H1 (cell line): ENCODE measurements around the gene FNDC3A. TPM values are rescaled to one million over a fixed set of nuclear protein-coding genes. Genes with fewer than 3 reads are reported as not detected.
"Not testable (repeated sequence)": the region's sequence is repeated elsewhere in the genome, so short reads cannot be mapped to it uniquely, and the experiment has no call there.

Experiments
- CTCF ChIA-PET: fragments of 300-600 bp; sonication (Branson Sonifier 250); formaldehyde crosslinking; loops from one replicate; lab custom pipeline; 2021; ENCODE audit not compliant: partially characterized antibody; lab: Charles Lee
- POLR2A ChIA-PET: fragments of 300-600 bp; sonication (Branson Sonifier 250); formaldehyde crosslinking; loops from one replicate; lab custom pipeline; 2021; ENCODE audit warnings: inconsistent platforms; ENCODE audit not compliant: partially characterized antibody; lab: Charles Lee
- DNase-seq, 2 experiments: peaks; one replicate each; pipeline versions ENCODE4 v3.0.0 to v3.0.0-alpha.2; 2010 to 2022; ENCODE audit warnings: low spot score in 2 of 2, low read depth in 1 of 2, mixed read lengths in 1 of 2
- FAIRE-seq: peaks from 2 replicates; lab custom pipeline; 2011; peaks lifted over from hg19 to GRCh38; lab: Jason Lieb, UNC
- H2AFZ ChIP-seq: 2 replicates; pipeline ENCODE4 v1.8.1; 2012; ENCODE audit warnings: low read length, inconsistent platforms
- H2AK5ac ChIP-seq: 2 replicates; pipeline ENCODE4 v1.6.1; 2013; ENCODE audit warnings: low read depth, low read length
- H2BK120ac ChIP-seq: replicated peaks from 2 replicates; pipeline ENCODE3; 2013; ENCODE audit warnings: low read depth, low read length, inconsistent platforms
- H2BK12ac ChIP-seq: 2 replicates; pipeline ENCODE4 v1.6.1; 2013; ENCODE audit warnings: low read depth, low read length
- H2BK15ac ChIP-seq: 2 replicates; pipeline ENCODE4 v1.6.1; 2013; ENCODE audit warnings: low read length
- H2BK20ac ChIP-seq: 2 replicates; pipeline ENCODE4 v1.6.1; 2013; ENCODE audit warnings: low read length
- H2BK5ac ChIP-seq: 2 replicates; pipeline ENCODE4 v1.6.1; 2013; ENCODE audit warnings: low read depth, low read length
- H3K14ac ChIP-seq: 2 replicates; pipeline ENCODE4 v1.6.1; 2013; ENCODE audit warnings: inconsistent platforms; ENCODE audit not compliant: insufficient read length
- H3K18ac ChIP-seq: 2 replicates; pipeline ENCODE4 v1.6.1; 2013; ENCODE audit warnings: low read length; ENCODE audit errors: extremely low read depth
- H3K23ac ChIP-seq: 2 replicates; pipeline ENCODE4 v1.6.1; 2013; ENCODE audit warnings: inconsistent platforms; ENCODE audit not compliant: insufficient read length
- H3K23me2 ChIP-seq: 2 replicates; pipeline ENCODE4 v1.6.1; 2013; ENCODE audit warnings: low read depth, low read length
- H3K27ac ChIP-seq: 2 replicates; pipeline ENCODE4 v1.6.1; 2011; ENCODE audit warnings: low read depth, low read length, inconsistent platforms
- H3K27me3 ChIP-seq, 4 experiments: replicated peaks in 1 of 4; 1 replicate in 1 of 4; 2 replicates in 3 of 4; pipeline versions ENCODE4 v1.6.1 to v1.8.1; 2011 to 2013; ENCODE audit warnings: low read length in 3 of 4, mild to moderate bottlenecking in 3 of 4, inconsistent platforms in 2 of 4, mixed read lengths in 2 of 4, moderate library complexity in 1 of 4; ENCODE audit not compliant: control insufficient read depth in 3 of 4, insufficient read depth in 3 of 4; ENCODE audit errors: extremely low read depth in 1 of 4
- H3K36me3 ChIP-seq, 4 experiments: 2 replicates each; pipeline versions ENCODE4 v1.6.1 to v1.8.1; 2011 to 2013; ENCODE audit warnings: mild to moderate bottlenecking in 4 of 4, low read length in 3 of 4, moderate library complexity in 2 of 4, control low read depth in 1 of 4, inconsistent platforms in 1 of 4; ENCODE audit not compliant: insufficient read depth in 4 of 4, control insufficient read depth in 2 of 4
- H3K4ac ChIP-seq: replicated peaks from 2 replicates; pipeline ENCODE3; 2013; ENCODE audit warnings: low read length, low read depth, mixed read lengths, inconsistent platforms; ENCODE audit not compliant: insufficient read length
- H3K4me1 ChIP-seq, 4 experiments: replicated peaks in 1 of 4; 1 replicate in 1 of 4; 2 replicates in 3 of 4; pipeline versions ENCODE4 v1.6.1 to v1.8.1; 2011 to 2013; ENCODE audit warnings: low read length in 3 of 4, inconsistent platforms in 2 of 4, mixed read lengths in 1 of 4; ENCODE audit not compliant: insufficient read depth in 4 of 4, control insufficient read depth in 3 of 4
- H3K4me2 ChIP-seq, 2 experiments: 2 replicates each; pipeline versions ENCODE4 v1.6.1 to v1.8.1; 2011 to 2013; ENCODE audit warnings: low read depth in 2 of 2, low read length in 2 of 2, control low read depth in 1 of 2, inconsistent platforms in 1 of 2, mild to moderate bottlenecking in 1 of 2; ENCODE audit not compliant: insufficient read depth in 1 of 2
- H3K4me3 ChIP-seq, 4 experiments: fragments of 200-600, 300-600 bp in 1 of 4; sonication (generic), shearing (Covaris generic), sonication (Bioruptor Twin) in 1 of 4; 2 replicates each; pipeline versions ENCODE4 v1.5.1 to v1.8.1; 2011 to 2016; ENCODE audit warnings: low read length in 4 of 4, low read depth in 3 of 4, control low read depth in 2 of 4, inconsistent platforms in 2 of 4, mild to moderate bottlenecking in 2 of 4, mixed read lengths in 1 of 4, moderate library complexity in 1 of 4; ENCODE audit not compliant: insufficient read depth in 2 of 4; ENCODE audit errors: extremely low read depth in 1 of 4
- H3K56ac ChIP-seq: replicated peaks from 2 replicates; pipeline ENCODE3; 2013; ENCODE audit warnings: low read depth, mild to moderate bottlenecking, mixed read lengths, low read length, inconsistent platforms; ENCODE audit not compliant: insufficient read length
- H3K79me1 ChIP-seq: 2 replicates; pipeline ENCODE4 v1.6.1; 2013; ENCODE audit warnings: low read depth, low read length, control low read depth
- H3K79me2 ChIP-seq, 2 experiments: 2 replicates each; pipeline versions ENCODE4 v1.6.1 to v1.8.1; 2012 to 2013; ENCODE audit warnings: low read length in 2 of 2, mild to moderate bottlenecking in 2 of 2, inconsistent platforms in 1 of 2; ENCODE audit not compliant: insufficient read depth in 2 of 2, control insufficient read depth in 1 of 2
- H3K9ac ChIP-seq, 4 experiments: replicated peaks in 1 of 4; 1 replicate in 1 of 4; 2 replicates in 3 of 4; pipeline versions ENCODE4 v1.6.1 to v1.8.1; 2011 to 2013; ENCODE audit warnings: low read depth in 3 of 4, low read length in 3 of 4, control low read depth in 2 of 4, mild to moderate bottlenecking in 2 of 4, moderate library complexity in 2 of 4, inconsistent platforms in 1 of 4; ENCODE audit errors: extremely low read depth in 1 of 4
- H3K9me3 ChIP-seq, 2 experiments: 2 replicates each; pipeline versions ENCODE4 v1.6.1 to v1.8.1; 2012 to 2013; ENCODE audit warnings: mild to moderate bottlenecking in 2 of 2, moderate library complexity in 2 of 2, control low read depth in 1 of 2, inconsistent platforms in 1 of 2, low read depth in 1 of 2, low read length in 1 of 2, mixed read lengths in 1 of 2; ENCODE audit not compliant: insufficient read depth in 2 of 2
- H4K20me1 ChIP-seq, 2 experiments: replicated peaks in 1 of 2; 2 replicates each; pipeline versions ENCODE3 to v1.8.1; 2011 to 2013; ENCODE audit warnings: inconsistent platforms in 2 of 2, low read length in 2 of 2, mild to moderate bottlenecking in 1 of 2; ENCODE audit not compliant: insufficient read depth in 2 of 2, control insufficient read depth in 1 of 2
- H4K5ac ChIP-seq: 2 replicates; pipeline ENCODE4 v1.6.1; 2013; ENCODE audit warnings: low read length, low read depth, mixed read lengths, inconsistent platforms; ENCODE audit not compliant: insufficient read length
- H4K8ac ChIP-seq: 2 replicates; pipeline ENCODE4 v1.8.0; 2013; ENCODE audit warnings: mild to moderate bottlenecking, moderate library complexity, low read length, inconsistent platforms; ENCODE audit not compliant: insufficient read depth; ENCODE audit errors: extremely low read depth
- H4K91ac ChIP-seq: replicated peaks from 2 replicates; pipeline ENCODE3; 2013; ENCODE audit warnings: low read length, mixed read lengths, inconsistent platforms; ENCODE audit not compliant: insufficient read length
- WGBS, 2 experiments: shearing (Covaris generic) in 1 of 2; methylation state at CpG; one replicate each; pipeline versions ENCODE4 v1.1.6 to v1.1.7; 2013 to 2015; ENCODE audit warnings: low lambda C conversion rate in 2 of 2, mixed read lengths in 2 of 2, inconsistent platforms in 1 of 2, low coverage in 1 of 2, missing lambda C conversion rate in 1 of 2; ENCODE audit not compliant: insufficient replicate concordance in 2 of 2, insufficient coverage in 1 of 2, insufficient read length in 1 of 2; ENCODE audit errors: extremely low coverage in 1 of 2, missing lambda C conversion rate in 1 of 2; 5-methylcytosine and 5-hydroxymethylcytosine counted together
- polyA plus RNA-seq, 7 experiments: library from polyadenylated mRNA; depleted of rRNA in 3 of 7; stranded (reverse) in 5 of 7; unstranded in 2 of 7; fragments of >200 nt in 5 of 7; fragments of 200-250 nt in 2 of 7; gene quantifications; 1 replicate in 5 of 7; 2 replicates in 1 of 7; 4 replicates in 1 of 7; pipeline versions ENCODE4 v1.2.1 to v1.2.3, GENCODE V29; 2011 to 2013; ENCODE audit warnings: missing spikeins in 2 of 7, mixed read lengths in 2 of 7
- total RNA-seq: library from RNA; stranded (reverse); fragmentation: NEBNext Ultra II Directional; extraction: Animal tissue kit (Norgen Biotek cat#: 25700); gene quantifications from 2 replicates; pipeline ENCODE4 v1.2.1, GENCODE V29; 2021

Gene FNDC3A
- total and polyA plus RNA-seq, 2 of the 8 experiments (the other 6 are each of a cell fraction or from before 2014, with no cell fraction given), result 14.6 to 26.0 TPM

DNA sequence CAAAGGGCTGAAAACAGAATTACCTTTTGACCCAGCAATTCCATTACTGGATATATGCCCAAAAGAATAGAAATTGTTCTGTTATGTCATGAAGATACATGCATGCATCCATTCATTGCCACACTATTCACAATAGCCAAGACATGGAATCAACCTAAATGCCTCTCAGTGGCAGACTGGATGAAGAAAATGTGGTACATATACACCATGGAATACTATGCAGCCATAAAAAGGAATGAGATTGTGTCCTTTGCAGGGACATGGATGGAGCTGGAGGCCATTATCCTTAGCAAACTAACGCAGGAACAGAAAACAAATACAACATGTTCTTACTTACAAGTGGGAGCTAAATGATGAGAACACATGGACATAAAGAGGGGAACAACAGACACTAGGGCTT is 92.8 kb downstream of the FNDC3A start:
- H2BK20ac ChIP-seq, H2BK12ac ChIP-seq, H3K18ac ChIP-seq, H3K27me3 ChIP-seq, POLR2A ChIA-PET, FAIRE-seq, H3K23ac ChIP-seq, H2BK15ac ChIP-seq, H3K4me1 ChIP-seq, H2BK120ac ChIP-seq, H3K56ac ChIP-seq, H3K14ac ChIP-seq, H2BK5ac ChIP-seq, H4K91ac ChIP-seq, H4K5ac ChIP-seq, H4K20me1 ChIP-seq, H3K9me3 ChIP-seq, H3K79me2 ChIP-seq, H3K27ac ChIP-seq, H3K79me1 ChIP-seq, H3K4me2 ChIP-seq, H3K36me3 ChIP-seq, H2AK5ac ChIP-seq, H4K8ac ChIP-seq, H3K23me2 ChIP-seq, DNase-seq, H3K4ac ChIP-seq, H2AFZ ChIP-seq, H3K9ac ChIP-seq, H3K4me3 ChIP-seq, CTCF ChIA-PET: not testable (repeated sequence)
- WGBS, 2 experiments, result 86% methylated on average over 1 of the region's 1 CpG; no CpG with 5 or more reads in 1 of the 2 experiments

DNA sequence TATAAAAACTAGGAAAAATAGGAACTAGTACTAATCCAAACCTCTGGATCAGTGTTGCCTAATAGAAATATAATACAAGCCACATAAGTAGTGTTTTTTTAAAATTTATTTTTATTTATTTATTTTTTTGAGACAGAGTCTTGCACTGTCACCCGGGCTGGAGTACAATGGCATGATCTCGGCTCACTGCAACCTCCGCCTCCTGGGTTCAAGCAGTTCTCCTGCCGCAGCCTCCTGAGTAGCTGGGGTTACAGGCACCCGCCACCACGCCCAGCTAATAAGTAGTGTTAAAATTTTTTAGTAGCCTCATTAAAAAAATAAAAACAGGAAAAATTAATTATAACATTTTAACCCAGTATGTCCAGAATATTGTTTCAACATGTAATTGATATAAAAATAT is 94.3 kb downstream of the FNDC3A start:
- H3K9me3 ChIP-seq, H3K14ac ChIP-seq, H4K20me1 ChIP-seq, H3K79me2 ChIP-seq, H3K18ac ChIP-seq, H4K8ac ChIP-seq, H3K27ac ChIP-seq, H2BK5ac ChIP-seq, H3K56ac ChIP-seq, H3K4me3 ChIP-seq, H3K4me1 ChIP-seq, H3K23me2 ChIP-seq, DNase-seq, H3K4me2 ChIP-seq, H3K36me3 ChIP-seq, H2BK12ac ChIP-seq, H4K5ac ChIP-seq, FAIRE-seq, H3K9ac ChIP-seq, H4K91ac ChIP-seq, H3K79me1 ChIP-seq, H2BK15ac ChIP-seq, H2BK120ac ChIP-seq, H2AFZ ChIP-seq, H2BK20ac ChIP-seq, H3K23ac ChIP-seq, H3K27me3 ChIP-seq, H3K4ac ChIP-seq, H2AK5ac ChIP-seq, POLR2A ChIA-PET: not testable (repeated sequence)
- WGBS, 2 experiments, result 83% methylated on average over 6 of the region's 6 CpGs; no CpG with 5 or more reads in 1 of the 2 experiments
- CTCF ChIA-PET, result interaction anchor here (0.6 kb wide), 1 partner anchor 8 kb away, joined by 4 read pairs; no protein-coding TSS in a partner anchor
